DND-41 (cell line): ENCODE results near the gene DOHH.

Source experiments
- ATAC-seq: fragments of 200-7000 bp; cut with Tn5 transposase; 3 replicates; pipeline ENCODE4 v1.9.1; 2021; ENCODE audit warnings: low read depth; ENCODE audit not compliant: insufficient read depth
- DNase-seq: peaks from one replicate; pipeline ENCODE4 v3.0.0-alpha.2; 2020
- H2AFZ ChIP-seq: 2 replicates; pipeline ENCODE4 v1.6.0; 2012; ENCODE audit warnings: low read depth, low read length
- H3K27ac ChIP-seq: 2 replicates; pipeline ENCODE4 v1.5.1; 2012; ENCODE audit warnings: low read length, inconsistent platforms
- H3K27me3 ChIP-seq: fragments of 200-600 bp; sonication (generic); 2 replicates; pipeline ENCODE4 v1.6.0; 2012; ENCODE audit warnings: low read length, mild to moderate bottlenecking, inconsistent platforms; ENCODE audit not compliant: insufficient read depth, poor library complexity
- H3K36me3 ChIP-seq: 2 replicates; pipeline ENCODE4 v1.5.1; 2012; ENCODE audit warnings: low read length, inconsistent platforms; ENCODE audit not compliant: insufficient read depth
- H3K4me1 ChIP-seq: 2 replicates; pipeline ENCODE4 v1.5.1; 2012; ENCODE audit warnings: mild to moderate bottlenecking, low read length; ENCODE audit not compliant: insufficient read depth
- H3K4me2 ChIP-seq: 2 replicates; pipeline ENCODE4 v1.6.0; 2012; ENCODE audit warnings: mild to moderate bottlenecking, moderate library complexity, low read length, inconsistent platforms; ENCODE audit not compliant: insufficient read depth
- H3K4me3 ChIP-seq, 2 experiments: fragments of 200-600 bp in 1 of 2; shearing (Covaris generic) in 1 of 2; 2 replicates each; pipeline ENCODE4 v1.5.1; 2012 to 2016; ENCODE audit warnings: inconsistent platforms in 2 of 2, low read length in 2 of 2, mild to moderate bottlenecking in 2 of 2, low read depth in 1 of 2, moderate library complexity in 1 of 2
- H3K79me2 ChIP-seq: 2 replicates; pipeline ENCODE4 v1.6.0; 2012; ENCODE audit warnings: low read length, inconsistent platforms; ENCODE audit not compliant: insufficient read depth
- H3K9ac ChIP-seq: 2 replicates; pipeline ENCODE4 v1.6.0; 2012; ENCODE audit warnings: low read depth, mild to moderate bottlenecking, inconsistent platforms, low read length, moderate library complexity
- H3K9me3 ChIP-seq: 2 replicates; pipeline ENCODE4 v1.5.1; 2012; ENCODE audit warnings: low read length, moderate library complexity, mild to moderate bottlenecking, inconsistent platforms; ENCODE audit not compliant: insufficient read depth, severe bottlenecking
- H4K20me1 ChIP-seq: 2 replicates; pipeline ENCODE4 v1.6.0; 2012; ENCODE audit warnings: low read length; ENCODE audit not compliant: insufficient read depth
- EZH2 ChIP-seq: IDR thresholded peaks from 3 replicates; pipeline ENCODE4 v1.6.1; 2012; ENCODE audit warnings: borderline replicate concordance, low read depth, mild to moderate bottlenecking, moderate library complexity, low read length, inconsistent platforms; ENCODE audit not compliant: severe bottlenecking
- TF ChIP-seq, protein P1 (sequence below): IDR thresholded peaks from 2 replicates; pipeline ENCODE4 v1.5.1; 2012; ENCODE audit warnings: borderline replicate concordance, low read length, moderate library complexity, mild to moderate bottlenecking; ENCODE audit not compliant: poor library complexity, severe bottlenecking; ENCODE audit errors: extremely low read depth

Gene DOHH

GRCh38 chr19:3544742-3545668 is 44.5 kb upstream of the DOHH start:
- H3K4me3 ChIP-seq, result no peak overlapping the region
- peaks cover 43% of the 10 kb centered on the region for H4K20me1 ChIP-seq
- TF ChIP-seq, protein P1, sequence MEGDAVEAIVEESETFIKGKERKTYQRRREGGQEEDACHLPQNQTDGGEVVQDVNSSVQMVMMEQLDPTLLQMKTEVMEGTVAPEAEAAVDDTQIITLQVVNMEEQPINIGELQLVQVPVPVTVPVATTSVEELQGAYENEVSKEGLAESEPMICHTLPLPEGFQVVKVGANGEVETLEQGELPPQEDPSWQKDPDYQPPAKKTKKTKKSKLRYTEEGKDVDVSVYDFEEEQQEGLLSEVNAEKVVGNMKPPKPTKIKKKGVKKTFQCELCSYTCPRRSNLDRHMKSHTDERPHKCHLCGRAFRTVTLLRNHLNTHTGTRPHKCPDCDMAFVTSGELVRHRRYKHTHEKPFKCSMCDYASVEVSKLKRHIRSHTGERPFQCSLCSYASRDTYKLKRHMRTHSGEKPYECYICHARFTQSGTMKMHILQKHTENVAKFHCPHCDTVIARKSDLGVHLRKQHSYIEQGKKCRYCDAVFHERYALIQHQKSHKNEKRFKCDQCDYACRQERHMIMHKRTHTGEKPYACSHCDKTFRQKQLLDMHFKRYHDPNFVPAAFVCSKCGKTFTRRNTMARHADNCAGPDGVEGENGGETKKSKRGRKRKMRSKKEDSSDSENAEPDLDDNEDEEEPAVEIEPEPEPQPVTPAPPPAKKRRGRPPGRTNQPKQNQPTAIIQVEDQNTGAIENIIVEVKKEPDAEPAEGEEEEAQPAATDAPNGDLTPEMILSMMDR, result peak; percentile 99
- TF ChIP-seq EZH2, result no peak
- no peak overlapping the region for H3K27ac ChIP-seq
- no peak overlapping the region for H2AFZ ChIP-seq
- H3K9me3 ChIP-seq, result no peaks in the 10 kb centered on the region
- no peaks in the 10 kb centered on the region for H3K4me1 ChIP-seq
- peak; percentile 69 for DNase-seq
- H3K79me2 ChIP-seq, result no peaks in the 10 kb centered on the region
- no peaks in the 10 kb centered on the region for H3K27me3 ChIP-seq
- peaks cover 48% of the 10 kb centered on the region for H3K36me3 ChIP-seq
- no peak overlapping the region for H3K4me2 ChIP-seq
- ATAC-seq, result peak; percentile 70
- no peak overlapping the region for H3K9ac ChIP-seq

DNA sequence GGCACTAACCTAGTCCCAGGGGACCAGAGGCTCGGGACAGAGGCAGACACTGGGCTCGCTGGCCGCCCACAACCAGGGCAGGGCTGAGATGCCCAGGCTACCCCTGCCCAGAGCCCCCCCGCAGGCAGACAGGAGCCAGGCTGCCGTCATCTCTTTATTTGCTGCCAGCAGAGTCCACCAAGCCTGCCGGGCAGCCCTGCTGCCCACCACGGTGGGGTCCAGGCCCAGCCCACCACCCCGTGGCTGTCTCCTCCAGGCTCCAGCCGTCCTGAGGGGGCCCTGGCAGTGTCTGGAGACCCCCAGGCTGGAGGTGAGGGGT is 43.5 kb upstream of the DOHH start:
- Histone ChIP-seq H3K27ac (no peak overlapping the region), H3K79me2 (no peaks in the 10 kb centered on the region), H3K27me3 (no peaks in the 10 kb centered on the region), H3K4me2 (no peak overlapping the region), H3K9me3 (no peaks in the 10 kb centered on the region), H3K9ac (no peak overlapping the region), H3K4me1 (no peaks in the 10 kb centered on the region), H3K4me3 (no peak overlapping the region), H4K20me1 (peaks cover 48% of the 10 kb centered on the region), H2AFZ (no peak overlapping the region), H3K36me3 (peaks cover 55% of the 10 kb centered on the region)
- DNase-seq, result no peak
- no peak for ATAC-seq
- TF ChIP-seq, protein P1, result no peak
- no peak for TF ChIP-seq EZH2

DNA sequence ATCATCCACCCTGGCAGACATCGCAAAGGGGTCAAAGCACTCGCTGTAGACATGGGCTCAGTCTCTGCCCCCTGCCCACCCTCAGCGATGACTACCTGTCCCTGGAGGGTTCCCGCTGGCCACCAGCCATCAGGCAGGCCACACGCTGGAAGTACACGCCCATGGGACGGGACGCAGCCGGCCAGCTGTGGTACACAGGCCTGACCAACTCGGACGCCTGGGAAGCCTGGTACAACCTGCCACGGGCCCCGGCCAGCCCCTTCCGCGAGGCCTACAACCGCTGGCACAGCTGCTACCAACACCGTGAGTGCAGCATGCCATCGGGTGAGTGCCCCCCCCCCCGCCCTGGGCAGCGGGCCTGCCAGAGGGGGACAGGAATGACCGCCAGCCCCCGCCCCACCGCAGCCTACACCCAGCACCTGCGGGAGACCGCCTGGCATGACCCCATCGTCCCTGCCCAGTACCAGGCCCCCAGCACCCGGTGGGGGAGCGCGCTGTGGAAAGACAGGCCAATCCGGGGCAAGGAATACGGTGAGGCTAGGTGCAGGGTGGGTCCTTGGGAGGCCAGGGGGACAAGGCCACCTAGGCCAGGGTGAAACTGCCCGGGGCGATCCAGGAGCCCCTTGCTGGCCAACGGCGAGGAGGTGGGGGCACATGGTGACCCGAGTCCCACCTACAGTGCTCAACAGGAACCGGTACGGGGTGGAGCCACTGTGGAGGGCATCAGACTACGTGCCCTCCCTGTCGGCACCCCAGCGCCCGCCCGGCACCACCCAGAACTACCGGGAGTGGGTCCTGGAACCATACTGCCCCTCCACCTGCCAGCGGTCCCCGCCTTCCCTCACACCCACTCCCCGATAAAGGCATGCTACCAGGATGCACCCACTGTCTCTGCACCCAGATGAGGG is 42.9 kb upstream of the DOHH start:
- no peaks in the 10 kb centered on the region for H3K4me1 ChIP-seq
- H3K27ac ChIP-seq, result peak overlapping the region; percentile 25; the same call in 1 of the 2 replicates
- DNase-seq (no peak), ATAC-seq (no peak)
- TF ChIP-seq, protein P1, result no peak
- no peak for TF ChIP-seq EZH2
- H3K4me2 ChIP-seq, result no peak overlapping the region
- H4K20me1 ChIP-seq, result peaks cover 45% of the 10 kb centered on the region
- peaks cover 61% of the 10 kb centered on the region for H3K36me3 ChIP-seq
- H3K27me3 ChIP-seq, result no peaks in the 10 kb centered on the region
- H3K4me3 ChIP-seq, result no peak overlapping the region
- H3K79me2 ChIP-seq, result no peaks in the 10 kb centered on the region
- H2AFZ ChIP-seq, result no peak overlapping the region
- no peaks in the 10 kb centered on the region for H3K9me3 ChIP-seq
- H3K9ac ChIP-seq, result no peak overlapping the region
